Measurements from ENCODE around the gene GPR158. TPM values are rescaled to one million over a fixed set of nuclear protein-coding genes. Genes with fewer than 3 reads are reported as not detected.

Gene GPR158
- total RNA-seq, 1 experiment from 2014 or later: 0.42 TPM

DNA sequence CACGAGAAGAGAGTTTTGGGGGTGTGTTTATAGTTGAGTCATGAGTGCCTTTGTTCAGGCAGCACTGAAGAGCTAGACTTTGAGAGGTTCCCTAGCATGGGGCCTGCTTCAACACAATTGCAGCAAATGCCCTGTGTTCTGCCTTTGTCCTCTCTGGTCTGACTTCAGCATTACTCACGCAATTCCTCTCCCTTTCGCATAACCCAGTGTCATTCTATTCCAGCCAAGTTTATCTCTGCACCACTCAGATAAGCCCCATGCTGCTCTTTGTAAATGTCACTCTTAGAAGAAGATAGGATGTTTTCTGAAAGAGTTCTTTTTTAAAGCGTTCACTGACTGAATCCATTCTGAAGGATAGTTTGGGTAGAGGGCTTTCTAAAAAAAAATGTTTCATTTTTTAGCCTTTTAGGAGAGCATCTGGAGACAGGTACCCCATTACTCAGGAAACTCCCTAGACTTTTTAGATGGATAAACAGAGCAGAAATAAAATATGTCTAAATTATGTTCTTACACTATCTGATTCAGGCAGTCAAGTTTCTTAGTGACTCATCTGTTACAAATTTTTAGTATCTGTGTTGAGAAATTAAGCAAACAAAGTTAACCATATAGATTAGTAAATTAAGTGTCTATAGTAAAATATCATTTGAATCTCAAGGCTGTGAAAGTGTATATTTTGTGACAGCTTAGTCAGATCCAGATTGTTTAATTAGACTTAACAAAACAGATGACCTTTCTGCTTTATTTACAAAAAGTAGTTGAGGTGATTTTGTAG, 318.5 kb downstream of the GPR158 start:
- peaks cover 14% of the 10 kb centered on the region for H3K4me1 ChIP-seq (replicated peaks)
- H3K9me3 ChIP-seq (replicated peaks): no peaks in the 10 kb centered on the region
- no peak overlapping the region for H3K4me3 ChIP-seq
- DNase-seq (ENCODE audit: low read depth in 1 of 2, low spot score in 2 of 2): peak; percentile 70 to 82
- H3K27me3 ChIP-seq (replicated peaks): peaks cover 9% of the 10 kb centered on the region
- no peaks in the 10 kb centered on the region for H3K36me3 ChIP-seq
- peak overlapping the region; percentile 37 for H3K27ac ChIP-seq

DNA sequence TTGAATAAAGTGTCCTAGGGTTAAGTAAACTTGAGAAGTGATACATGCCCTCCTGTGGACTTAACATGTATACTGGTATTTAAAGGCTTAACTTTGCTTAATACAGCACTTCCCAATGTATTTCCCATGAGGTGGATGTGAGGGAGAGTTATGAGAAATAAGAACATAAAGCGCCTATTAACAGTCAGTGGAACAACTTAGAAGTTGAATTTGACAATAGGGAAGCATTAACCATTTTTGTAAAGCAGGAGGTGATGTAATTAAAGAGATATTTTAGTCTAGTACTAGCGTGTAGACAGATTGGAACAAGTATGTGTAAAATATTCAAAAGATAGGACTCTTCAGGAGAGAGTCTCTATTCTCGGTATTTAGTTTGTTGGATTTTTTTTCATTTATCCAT, 322.4 kb downstream of the GPR158 start:
- Histone ChIP-seq H3K4me1 (replicated peaks) (peaks cover 13% of the 10 kb centered on the region), H3K4me3 (no peak overlapping the region), H3K36me3 (no peaks in the 10 kb centered on the region), H3K27me3 (replicated peaks) (peaks cover 24% of the 10 kb centered on the region), H3K9me3 (replicated peaks) (no peaks in the 10 kb centered on the region), H3K27ac (no peak overlapping the region)
- no peak for DNase-seq (ENCODE audit: low read depth in 1 of 2, low spot score in 2 of 2)

DNA sequence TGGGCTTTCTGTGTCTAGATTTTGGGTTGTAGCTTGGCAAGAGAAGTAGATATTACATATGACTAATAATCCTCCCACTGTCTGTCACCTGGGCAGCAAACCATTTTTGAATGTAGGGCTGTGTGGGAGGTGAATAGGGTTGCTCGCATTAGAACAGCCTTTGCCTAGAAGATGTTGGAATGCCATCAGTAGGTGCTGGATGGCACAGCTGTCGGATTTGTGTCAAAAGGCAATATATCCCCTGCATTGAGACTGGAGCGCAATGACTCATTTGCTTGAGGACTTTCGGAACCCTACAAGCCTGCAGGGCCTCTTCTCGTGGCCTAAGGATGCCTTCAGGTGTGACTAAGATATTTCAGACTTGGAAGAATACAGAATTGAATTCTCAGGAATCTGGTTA, 323.8 kb downstream of the GPR158 start:
- H3K27me3 ChIP-seq (replicated peaks): peaks cover 24% of the 10 kb centered on the region
- H3K36me3 ChIP-seq: no peaks in the 10 kb centered on the region
- no peaks in the 10 kb centered on the region for H3K9me3 ChIP-seq (replicated peaks)
- H3K4me3 ChIP-seq: no peak overlapping the region
- H3K4me1 ChIP-seq (replicated peaks): peaks cover 5% of the 10 kb centered on the region
- no peak for DNase-seq (ENCODE audit: low read depth in 1 of 2, low spot score in 2 of 2)
- no peak overlapping the region for H3K27ac ChIP-seq

DNA sequence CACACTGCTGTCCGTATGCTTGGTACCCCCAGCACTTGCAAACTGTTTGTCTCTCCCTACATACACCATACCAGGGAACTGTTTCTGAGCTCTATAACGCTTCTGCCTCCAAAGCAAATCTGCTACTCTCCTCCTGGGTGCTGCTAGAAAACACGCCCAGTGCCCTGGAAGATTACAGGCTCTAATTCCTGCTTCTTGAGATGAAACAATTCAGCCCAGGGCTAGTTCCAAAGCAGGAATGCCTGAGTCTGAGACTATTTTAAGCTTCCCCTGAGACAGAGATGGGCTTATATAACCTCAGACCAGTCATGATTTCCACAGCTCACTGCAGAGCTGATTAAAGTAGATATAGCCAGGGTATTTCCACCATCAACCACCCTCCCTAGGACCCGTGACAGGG, 327.1 kb downstream of the GPR158 start:
- Histone ChIP-seq H3K36me3 (no peaks in the 10 kb centered on the region), H3K4me1 (replicated peaks) (no peaks in the 10 kb centered on the region)
- DNase-seq (ENCODE audit: low read depth in 1 of 2, low spot score in 2 of 2): no peak

DNA sequence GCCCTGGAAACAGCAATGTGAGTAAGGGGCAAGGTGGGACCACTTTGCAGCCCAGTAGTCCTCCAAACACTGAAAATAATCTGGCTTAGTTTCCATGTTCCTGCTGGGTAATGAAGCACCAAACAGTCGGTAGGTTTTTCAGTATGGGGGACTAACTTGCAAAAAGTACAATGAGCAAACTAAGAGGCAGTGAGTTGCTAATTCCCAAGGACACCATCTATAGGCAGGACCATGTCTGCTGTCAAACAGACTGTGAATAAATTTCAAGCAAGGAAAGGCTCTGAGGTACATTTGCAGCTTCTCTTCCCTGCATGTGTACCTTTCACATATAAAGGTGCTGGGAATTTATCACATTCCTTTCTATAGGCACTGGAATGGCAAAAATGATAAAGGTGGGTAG, 327.7 kb downstream of the GPR158 start:
- Histone ChIP-seq H3K27ac (no peak overlapping the region), H3K36me3 (no peaks in the 10 kb centered on the region), H3K4me1 (replicated peaks) (no peaks in the 10 kb centered on the region), H3K4me3 (no peak overlapping the region), H3K9me3 (replicated peaks) (no peaks in the 10 kb centered on the region), H3K27me3 (replicated peaks) (peaks cover 19% of the 10 kb centered on the region; the same call in 1 of the 2 replicates)
- no peak for DNase-seq (ENCODE audit: low read depth in 1 of 2, low spot score in 2 of 2)

More for the DNA sequence above, 327.1 kb downstream of the GPR158 start:
- no peaks in the 10 kb centered on the region for H3K9me3 ChIP-seq (replicated peaks)
- peaks cover 24% of the 10 kb centered on the region; the same call in 1 of the 2 replicates for H3K27me3 ChIP-seq (replicated peaks)
- no peak overlapping the region for H3K4me3 ChIP-seq
- H3K27ac ChIP-seq: no peak overlapping the region

DNA sequence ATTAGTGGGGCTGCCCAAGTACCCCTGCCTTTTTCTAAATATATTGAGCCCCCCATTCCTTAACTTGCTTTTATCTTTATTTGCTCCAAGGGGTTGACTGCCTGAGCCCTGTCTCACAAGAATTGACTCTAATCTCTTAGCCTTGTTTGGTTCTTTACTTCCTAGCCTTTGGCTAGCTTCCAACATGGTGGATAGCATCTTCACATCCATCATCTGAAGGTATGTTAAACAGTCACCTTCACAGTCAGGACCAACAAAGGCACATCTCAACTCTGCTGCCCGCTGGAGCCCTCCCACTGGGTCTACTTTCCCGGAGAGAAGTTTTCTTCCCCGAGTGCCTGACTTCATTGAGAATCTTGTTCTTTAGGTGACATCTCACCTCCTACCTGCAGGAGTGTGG, 329.5 kb downstream of the GPR158 start:
- H3K36me3 ChIP-seq: no peaks in the 10 kb centered on the region
- H3K27ac ChIP-seq: no peak overlapping the region
- no peaks in the 10 kb centered on the region for H3K4me1 ChIP-seq (replicated peaks)
- peaks cover 11% of the 10 kb centered on the region; the same call in 1 of the 2 replicates for H3K27me3 ChIP-seq (replicated peaks)
- no peaks in the 10 kb centered on the region for H3K9me3 ChIP-seq (replicated peaks)
- H3K4me3 ChIP-seq: no peak overlapping the region
- DNase-seq (ENCODE audit: low read depth in 1 of 2, low spot score in 2 of 2): no peak

DNA sequence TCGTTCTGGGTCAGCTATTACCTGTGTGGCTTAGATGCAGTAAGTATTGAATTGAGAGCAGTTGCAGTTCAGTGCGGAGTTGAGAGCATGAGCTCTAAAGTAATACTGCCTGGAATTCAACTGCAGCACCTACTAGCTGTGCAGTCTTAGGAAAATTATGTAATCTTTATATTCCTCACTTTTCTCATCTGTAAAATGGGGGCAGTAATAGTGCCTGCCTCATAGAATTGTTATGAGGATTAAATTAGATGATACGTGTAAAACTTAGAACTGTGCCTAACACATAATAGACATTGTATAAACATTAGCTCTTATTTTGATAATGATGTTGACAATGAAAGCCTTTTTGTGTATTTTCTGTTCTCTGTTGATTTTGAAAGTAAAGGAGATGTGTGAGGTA, 330.0 kb downstream of the GPR158 start:
- no peaks in the 10 kb centered on the region for H3K4me1 ChIP-seq (replicated peaks)
- no peak overlapping the region for H3K4me3 ChIP-seq
- H3K36me3 ChIP-seq: no peaks in the 10 kb centered on the region
- no peak overlapping the region for H3K27ac ChIP-seq
- no peaks in the 10 kb centered on the region for H3K9me3 ChIP-seq (replicated peaks)
- peaks cover 6% of the 10 kb centered on the region; the same call in 1 of the 2 replicates for H3K27me3 ChIP-seq (replicated peaks)
- no peak for DNase-seq (ENCODE audit: low read depth in 1 of 2, low spot score in 2 of 2)

DNA sequence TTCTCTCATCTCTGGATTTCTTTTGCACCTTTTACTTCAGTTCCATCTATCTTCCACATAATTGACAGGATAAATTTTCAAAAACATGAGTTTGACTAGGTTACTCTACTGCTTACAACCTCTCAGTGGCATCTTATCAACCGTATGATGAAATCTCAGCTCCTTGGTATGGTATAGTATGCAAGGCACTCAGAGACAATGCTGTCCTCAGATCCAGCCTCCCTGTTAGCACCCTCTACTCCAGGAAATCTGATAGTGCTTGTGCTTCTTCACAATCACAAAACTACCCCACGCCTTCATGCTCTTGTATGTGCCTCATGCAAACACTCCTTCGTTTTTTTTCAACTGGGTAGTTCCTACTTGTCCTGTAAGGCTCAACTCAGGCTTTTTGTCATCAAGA, 330.7 kb downstream of the GPR158 start:
- H3K4me1 ChIP-seq (replicated peaks): no peaks in the 10 kb centered on the region
- H3K27me3 ChIP-seq (replicated peaks): no peaks in the 10 kb centered on the region; the same call in 1 of the 2 replicates
- no peaks in the 10 kb centered on the region for H3K36me3 ChIP-seq
- no peaks in the 10 kb centered on the region for H3K9me3 ChIP-seq (replicated peaks)
- H3K27ac ChIP-seq: no peak overlapping the region
- no peak for DNase-seq (ENCODE audit: low read depth in 1 of 2, low spot score in 2 of 2)
- H3K4me3 ChIP-seq: no peak overlapping the region

DNA sequence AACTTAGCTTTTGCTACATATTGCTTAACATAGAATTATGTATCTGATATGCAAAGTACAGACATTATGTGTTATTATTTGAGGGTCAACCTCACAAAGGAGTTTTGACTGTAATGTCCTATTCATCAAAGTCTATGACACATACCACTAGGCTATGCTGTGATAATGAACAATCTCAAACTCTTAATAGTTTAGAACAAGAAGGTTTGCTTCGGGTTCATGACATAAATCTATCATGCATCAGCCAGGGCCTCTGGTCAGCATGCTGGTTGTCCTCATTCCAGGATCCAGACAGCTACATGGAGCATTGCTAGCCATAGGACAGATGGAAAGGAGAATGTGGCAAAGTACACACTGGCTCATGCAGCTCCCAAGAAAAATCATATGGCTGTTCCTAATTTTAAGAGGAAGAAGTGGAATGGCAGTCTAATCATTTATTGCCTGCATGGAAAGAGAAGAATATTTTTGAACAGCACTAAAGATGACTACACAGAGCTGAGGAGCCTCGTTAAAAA, 332.1 kb downstream of the GPR158 start:
- Histone ChIP-seq H3K27ac (no peak overlapping the region), H3K4me3 (no peak overlapping the region), H3K4me1 (replicated peaks) (no peaks in the 10 kb centered on the region), H3K9me3 (replicated peaks) (no peaks in the 10 kb centered on the region), H3K36me3 (no peaks in the 10 kb centered on the region), H3K27me3 (replicated peaks) (no peaks in the 10 kb centered on the region)
- no peak for DNase-seq (ENCODE audit: low read depth in 1 of 2, low spot score in 2 of 2)

DNA sequence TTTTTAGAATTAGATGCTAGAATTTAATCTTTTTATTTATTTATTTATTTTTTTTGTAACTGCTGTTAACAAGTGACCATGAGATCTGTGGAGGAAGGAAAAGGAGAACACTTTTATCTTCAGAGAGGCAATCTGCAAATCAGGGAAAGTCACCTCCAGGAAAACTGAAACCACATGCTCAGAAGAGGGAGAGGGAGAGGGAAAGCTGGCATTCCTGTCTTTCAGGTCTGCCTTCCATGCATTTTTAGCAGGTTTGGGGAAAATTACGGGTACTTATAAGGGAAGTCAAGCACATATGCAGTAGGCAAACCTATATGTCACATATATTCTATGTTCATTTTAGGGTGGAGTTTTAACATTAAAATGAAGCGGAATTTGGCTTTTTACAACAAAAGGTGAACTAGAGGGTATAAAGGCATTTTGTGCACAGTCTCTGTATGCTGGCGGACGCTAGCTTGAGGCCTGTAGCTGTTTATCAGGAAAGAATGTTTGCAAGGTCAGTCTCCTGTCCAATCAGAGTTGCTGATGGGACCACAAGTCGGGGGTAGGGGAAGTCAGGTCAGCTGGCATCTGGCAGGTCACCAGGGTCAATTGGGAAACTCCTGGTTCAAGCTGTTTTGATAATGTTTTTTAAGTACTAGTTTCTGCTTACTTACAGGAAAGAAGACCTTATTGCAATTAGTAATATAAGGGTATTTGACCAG, 333.5 kb downstream of the GPR158 start:
- Histone ChIP-seq H3K4me1 (replicated peaks) (no peaks in the 10 kb centered on the region), H3K27ac (no peak overlapping the region), H3K4me3 (no peak overlapping the region), H3K9me3 (replicated peaks) (no peaks in the 10 kb centered on the region), H3K27me3 (replicated peaks) (no peaks in the 10 kb centered on the region), H3K36me3 (no peaks in the 10 kb centered on the region)
- no peak for DNase-seq (ENCODE audit: low read depth in 1 of 2, low spot score in 2 of 2)

DNA sequence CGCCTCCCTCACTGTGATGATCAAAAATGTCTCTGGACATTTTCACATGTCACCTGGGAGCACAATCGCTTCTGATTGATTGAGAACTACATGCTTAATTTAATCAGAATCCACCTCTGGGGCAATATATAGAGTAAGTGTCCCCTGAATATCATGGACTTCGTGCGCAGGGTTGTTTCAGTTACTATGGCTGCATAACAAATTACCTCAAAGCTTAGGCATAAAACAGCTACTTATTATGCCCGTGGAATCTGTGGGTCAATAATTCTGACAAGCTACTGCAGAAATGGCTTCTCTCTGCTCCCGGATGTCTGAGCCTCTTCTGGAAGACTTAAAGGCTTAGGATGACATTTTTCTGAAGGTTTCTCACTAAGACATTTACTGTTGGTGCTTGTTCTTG, 334.4 kb downstream of the GPR158 start:
- no peak for DNase-seq (ENCODE audit: low read depth in 1 of 2, low spot score in 2 of 2)
- no peak overlapping the region for H3K4me3 ChIP-seq

DNA sequence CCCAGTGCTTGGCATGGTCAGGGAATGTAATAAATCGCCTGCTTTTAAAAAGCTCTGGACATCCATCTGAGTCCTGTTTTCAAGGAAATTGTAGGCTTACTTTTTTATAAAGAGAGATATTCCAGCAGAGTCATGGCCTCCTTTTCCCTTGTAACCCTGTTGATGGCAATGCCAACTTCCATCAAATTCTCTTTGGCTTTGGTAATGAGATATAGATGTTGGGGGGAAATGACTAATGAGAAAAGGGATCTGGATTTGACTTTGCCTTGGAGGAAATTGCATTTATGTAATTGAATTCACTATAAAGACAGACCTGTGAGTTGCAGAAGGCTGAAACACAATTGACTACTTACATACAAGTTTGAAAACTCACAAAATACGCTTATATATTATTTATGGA, 347.5 kb downstream of the GPR158 start:
- no peak for DNase-seq (ENCODE audit: low read depth in 1 of 2, low spot score in 2 of 2)
- H3K4me1 ChIP-seq (replicated peaks): no peaks in the 10 kb centered on the region
- no peaks in the 10 kb centered on the region for H3K27me3 ChIP-seq (replicated peaks)
- H3K9me3 ChIP-seq (replicated peaks): no peaks in the 10 kb centered on the region
- H3K27ac ChIP-seq: no peak overlapping the region
- H3K4me3 ChIP-seq: no peak overlapping the region
- H3K36me3 ChIP-seq: no peaks in the 10 kb centered on the region

More for the DNA sequence above, 334.4 kb downstream of the GPR158 start:
- Histone ChIP-seq H3K36me3 (no peaks in the 10 kb centered on the region), H3K9me3 (replicated peaks) (no peaks in the 10 kb centered on the region), H3K4me1 (replicated peaks) (no peaks in the 10 kb centered on the region), H3K27me3 (replicated peaks) (no peaks in the 10 kb centered on the region), H3K27ac (no peak overlapping the region)

DNA sequence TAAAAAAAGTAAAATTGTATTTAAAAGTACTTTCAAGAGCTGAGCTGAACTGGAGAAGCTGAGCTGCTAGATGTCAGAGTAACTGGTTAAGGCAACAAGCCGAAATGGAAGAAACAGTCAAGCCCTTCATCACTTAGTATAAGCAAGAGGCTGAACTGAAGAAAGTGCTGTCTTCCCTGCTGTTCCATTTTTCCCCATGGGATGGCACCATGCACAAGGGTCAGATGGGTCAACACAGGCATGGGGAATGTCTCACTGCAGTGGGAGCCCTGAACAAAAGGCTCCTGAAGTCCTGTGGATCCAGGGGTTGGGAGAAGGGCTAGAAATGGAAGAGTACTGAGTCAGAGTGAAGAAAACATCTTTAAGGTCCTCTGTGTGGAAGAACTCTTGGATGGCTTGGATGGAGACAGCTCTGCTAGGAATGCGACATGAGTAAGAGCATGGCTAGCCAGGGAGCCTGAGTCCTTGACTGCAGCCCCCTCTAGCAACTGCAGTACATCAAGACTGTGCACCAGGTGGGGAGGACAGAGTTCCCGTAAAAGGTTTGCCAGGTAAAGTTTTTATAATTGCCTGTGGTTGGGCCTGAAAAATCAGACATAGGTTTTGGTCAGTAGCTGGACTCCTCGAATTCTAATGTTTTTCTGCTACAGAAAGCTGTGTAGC, 348.3 kb downstream of the GPR158 start:
- peak in 1 of 2 experiments; percentile 6 for DNase-seq (ENCODE audit: low read depth in 1 of 2, low spot score in 2 of 2)
- Histone ChIP-seq H3K36me3 (no peaks in the 10 kb centered on the region), H3K4me3 (no peak overlapping the region)

DNA sequence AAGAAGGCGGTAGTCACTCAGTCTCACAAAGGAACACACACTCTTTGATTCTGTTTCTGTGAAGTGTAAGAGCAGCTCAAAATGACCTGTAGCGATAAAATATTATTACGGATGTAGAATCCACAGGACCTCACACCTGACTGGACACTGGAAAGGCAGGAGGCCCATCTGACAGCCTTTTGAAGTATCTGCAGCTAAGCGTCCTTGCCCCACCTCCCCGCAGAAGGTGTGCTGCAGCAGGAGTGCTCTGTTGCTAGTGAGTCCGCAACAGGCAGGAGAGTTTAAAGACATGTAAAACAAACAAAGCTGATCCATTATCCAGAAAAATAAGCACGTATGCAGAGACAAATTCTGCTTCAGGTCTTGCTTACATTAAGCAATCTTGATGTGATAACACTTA, 355.5 kb downstream of the GPR158 start:
- no peak overlapping the region for H3K4me3 ChIP-seq
- no peak for DNase-seq (ENCODE audit: low read depth in 1 of 2, low spot score in 2 of 2)
- H3K27me3 ChIP-seq (replicated peaks): peaks cover 9% of the 10 kb centered on the region
- no peak overlapping the region for H3K27ac ChIP-seq
- H3K9me3 ChIP-seq (replicated peaks): no peaks in the 10 kb centered on the region
- H3K36me3 ChIP-seq: no peaks in the 10 kb centered on the region
- no peaks in the 10 kb centered on the region for H3K4me1 ChIP-seq (replicated peaks)

More for the DNA sequence above, 348.3 kb downstream of the GPR158 start:
- Histone ChIP-seq H3K27me3 (replicated peaks) (no peaks in the 10 kb centered on the region), H3K27ac (no peak overlapping the region), H3K4me1 (replicated peaks) (no peaks in the 10 kb centered on the region), H3K9me3 (replicated peaks) (no peaks in the 10 kb centered on the region)

Data from SJSA1 (cell line).